ENCODE results near the gene PRSS50. TPM values are rescaled to one million over a fixed set of nuclear protein-coding genes. Genes with fewer than 3 reads are reported as not detected.

PRSS50 gene
- total RNA-seq, 3 donors from 2014 or later, result 0.16 TPM; not detected in 2

GRCh38 chr3:46721009-46721408 lies 3.3 kb upstream of the PRSS50 start:
- Histone ChIP-seq H3K4me3 (no peak overlapping the region), H3K4me1 (ENCODE audit: low read depth) (no peaks in the 10 kb centered on the region), H3K9me3 (no peaks in the 10 kb centered on the region), H3K36me3 (ENCODE audit: low read depth) (no peaks in the 10 kb centered on the region)
- DNase-seq, result no peak
- ATAC-seq, result no peak
- intact Hi-C loops (cut with DNase I, micrococcal nuclease), result no loop called here
- TF ChIP-seq, protein P1, sequence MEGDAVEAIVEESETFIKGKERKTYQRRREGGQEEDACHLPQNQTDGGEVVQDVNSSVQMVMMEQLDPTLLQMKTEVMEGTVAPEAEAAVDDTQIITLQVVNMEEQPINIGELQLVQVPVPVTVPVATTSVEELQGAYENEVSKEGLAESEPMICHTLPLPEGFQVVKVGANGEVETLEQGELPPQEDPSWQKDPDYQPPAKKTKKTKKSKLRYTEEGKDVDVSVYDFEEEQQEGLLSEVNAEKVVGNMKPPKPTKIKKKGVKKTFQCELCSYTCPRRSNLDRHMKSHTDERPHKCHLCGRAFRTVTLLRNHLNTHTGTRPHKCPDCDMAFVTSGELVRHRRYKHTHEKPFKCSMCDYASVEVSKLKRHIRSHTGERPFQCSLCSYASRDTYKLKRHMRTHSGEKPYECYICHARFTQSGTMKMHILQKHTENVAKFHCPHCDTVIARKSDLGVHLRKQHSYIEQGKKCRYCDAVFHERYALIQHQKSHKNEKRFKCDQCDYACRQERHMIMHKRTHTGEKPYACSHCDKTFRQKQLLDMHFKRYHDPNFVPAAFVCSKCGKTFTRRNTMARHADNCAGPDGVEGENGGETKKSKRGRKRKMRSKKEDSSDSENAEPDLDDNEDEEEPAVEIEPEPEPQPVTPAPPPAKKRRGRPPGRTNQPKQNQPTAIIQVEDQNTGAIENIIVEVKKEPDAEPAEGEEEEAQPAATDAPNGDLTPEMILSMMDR (IDR thresholded peaks at IDR 0.05), result no peak

DNA sequence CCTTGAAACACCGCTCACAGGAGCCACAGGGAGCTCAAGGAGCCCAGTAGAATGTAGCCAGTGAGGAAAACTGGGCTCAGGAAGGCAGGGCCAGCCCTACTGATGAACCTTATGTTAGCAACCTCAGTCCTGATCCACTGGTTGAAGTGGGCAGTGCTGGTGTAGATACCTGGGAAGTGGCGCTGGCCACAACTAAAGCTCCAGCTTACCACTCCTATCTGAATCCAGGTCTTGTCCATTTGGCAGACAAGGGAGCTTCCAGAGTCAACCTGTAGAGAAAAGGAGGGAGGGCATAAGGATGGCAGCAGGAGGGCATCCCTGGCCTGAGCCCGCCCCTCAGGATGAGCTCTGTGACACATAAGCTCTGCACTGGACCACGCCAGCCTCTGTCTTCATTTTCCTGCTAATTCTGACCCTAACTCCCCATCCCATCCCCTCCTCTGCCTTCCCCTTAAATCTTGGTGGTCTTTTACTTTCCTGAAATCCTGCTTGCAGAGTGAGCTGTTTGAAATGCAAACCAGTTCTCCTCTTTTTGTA lies 2.1 kb upstream of the PRSS50 start:
- ATAC-seq, result no peak
- Histone ChIP-seq H3K36me3 (ENCODE audit: low read depth) (no peaks in the 10 kb centered on the region), H3K4me1 (ENCODE audit: low read depth) (no peaks in the 10 kb centered on the region), H3K9me3 (no peaks in the 10 kb centered on the region), H3K4me3 (no peak overlapping the region)
- DNase-seq, result no peak
- TF ChIP-seq, protein P1 (IDR thresholded peaks at IDR 0.05), result no peak
- intact Hi-C loops (cut with DNase I, micrococcal nuclease), result no loop called here

GRCh38 chr3:46719044-46719565 lies 1.4 kb upstream of the PRSS50 start:
- TF ChIP-seq, protein P1 (IDR thresholded peaks at IDR 0.05), result no peak
- no peaks in the 10 kb centered on the region for H3K4me1 ChIP-seq (ENCODE audit: low read depth)
- no peaks in the 10 kb centered on the region for H3K9me3 ChIP-seq
- no peak for ATAC-seq
- no peak for DNase-seq
- no peaks in the 10 kb centered on the region for H3K36me3 ChIP-seq (ENCODE audit: low read depth)
- H3K4me3 ChIP-seq, result no peak overlapping the region
- intact Hi-C loops (cut with DNase I, micrococcal nuclease), result no loop called here

- H3K4me3 ChIP-seq, result no peak overlapping the region
- H3K36me3 ChIP-seq (ENCODE audit: low read depth), result no peaks in the 10 kb centered on the region
- DNase-seq (no peak), ATAC-seq (no peak)
- no peaks in the 10 kb centered on the region for H3K9me3 ChIP-seq
- TF ChIP-seq, protein P1 (IDR thresholded peaks at IDR 0.05), result no peak
- no peaks in the 10 kb centered on the region for H3K4me1 ChIP-seq (ENCODE audit: low read depth)
- intact Hi-C loops (cut with DNase I, micrococcal nuclease), result no loop called here
These were observed 918 bp downstream of the PRSS50 start for GRCh38 chr3:46716461-46717441.

GRCh38 chr3:46715507-46716175 lies 2.0 kb downstream of the PRSS50 start:
- Histone ChIP-seq H3K9me3 (no peaks in the 10 kb centered on the region), H3K4me3 (no peak overlapping the region), H3K36me3 (ENCODE audit: low read depth) (no peaks in the 10 kb centered on the region), H3K4me1 (ENCODE audit: low read depth) (no peaks in the 10 kb centered on the region)
- TF ChIP-seq, protein P1 (IDR thresholded peaks at IDR 0.05), result no peak
- ATAC-seq (no peak), DNase-seq (no peak)
- intact Hi-C loops (cut with DNase I, micrococcal nuclease), result no loop called here

All from mucosa of descending colon (tissue), 3 donors.